HG02973 (cell line): ENCODE measurements around the gene CUX1.

Source experiments
- ATAC-seq: cut with Tn5 transposase; IDR thresholded peaks from one replicate; pipeline ENCODE4 v1.9.1; 2021; ENCODE audit warnings: moderate library complexity; ENCODE audit not compliant: unreplicated experiment

CUX1 gene

GRCh38 chr7:102197599-102197998 is 380.2 kb downstream of the CUX1 start:
- no peak for ATAC-seq

DNA sequence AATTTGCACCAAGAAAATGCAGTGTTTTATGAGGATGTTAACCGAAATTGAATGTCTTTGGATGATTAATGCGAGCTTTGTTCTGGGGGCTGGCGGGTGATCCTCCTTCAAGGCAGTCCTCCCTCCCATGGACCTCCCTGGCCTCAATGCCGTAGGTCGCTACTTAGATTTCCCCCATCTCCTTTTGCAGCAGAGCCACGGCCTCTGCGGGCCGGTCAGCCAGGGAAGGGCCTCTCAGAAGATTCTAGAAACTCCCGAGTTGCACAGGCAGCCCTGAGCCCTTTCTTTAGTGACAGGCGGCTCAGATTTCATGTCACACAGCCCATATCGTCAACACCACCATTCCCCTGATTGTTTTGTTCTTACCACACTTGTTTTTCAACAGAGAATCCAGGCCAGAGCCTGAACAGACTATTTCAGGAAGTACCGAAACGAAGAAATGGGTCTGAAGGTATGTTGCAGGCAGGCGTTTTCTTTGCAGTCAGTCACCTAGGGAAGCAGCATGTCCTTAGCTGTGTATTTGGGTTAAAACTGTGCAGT is 381.1 kb downstream of the CUX1 start:
- ATAC-seq = no peak

DNA sequence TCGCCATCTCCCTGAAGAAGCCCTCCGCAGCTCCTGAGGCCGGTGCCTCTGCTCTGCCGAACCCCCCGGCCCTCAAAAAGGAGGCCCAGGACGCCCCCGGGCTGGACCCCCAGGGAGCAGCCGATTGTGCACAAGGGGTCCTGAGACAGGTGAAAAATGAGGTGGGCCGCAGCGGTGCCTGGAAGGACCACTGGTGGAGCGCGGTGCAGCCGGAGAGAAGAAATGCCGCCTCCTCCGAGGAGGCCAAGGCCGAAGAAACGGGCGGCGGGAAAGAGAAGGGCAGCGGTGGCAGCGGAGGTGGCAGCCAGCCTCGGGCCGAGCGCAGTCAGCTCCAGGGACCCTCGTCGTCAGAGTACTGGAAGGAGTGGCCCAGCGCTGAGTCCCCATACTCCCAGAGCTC is 384.1 kb downstream of the CUX1 start:
- ATAC-seq = no peak

DNA sequence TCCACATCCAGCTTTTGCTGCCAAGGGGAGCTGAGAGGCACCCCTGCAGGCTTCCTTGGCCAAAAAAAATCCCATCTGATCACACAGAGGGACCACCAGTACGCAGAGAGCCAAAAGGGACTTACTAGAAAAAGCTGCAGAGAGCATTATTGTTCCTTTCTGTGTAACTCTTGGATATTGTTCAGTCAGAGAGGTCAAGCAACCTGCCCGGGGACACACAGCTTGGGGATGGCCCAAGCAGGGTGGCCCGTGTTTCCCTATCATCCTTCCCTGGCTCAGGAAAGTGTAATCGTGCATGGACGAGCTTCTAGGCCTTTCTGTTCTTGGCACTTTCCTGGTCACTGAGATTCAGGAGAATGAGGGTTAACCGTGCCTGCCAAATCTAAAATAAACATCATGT is 385.1 kb downstream of the CUX1 start:
- no peak for ATAC-seq

GRCh38 chr7:102203218-102203617 is 385.8 kb downstream of the CUX1 start:
- no peak for ATAC-seq

- no peak for ATAC-seq
These were observed 386.8 kb downstream of the CUX1 start for GRCh38 chr7:102204212-102204611.

DNA sequence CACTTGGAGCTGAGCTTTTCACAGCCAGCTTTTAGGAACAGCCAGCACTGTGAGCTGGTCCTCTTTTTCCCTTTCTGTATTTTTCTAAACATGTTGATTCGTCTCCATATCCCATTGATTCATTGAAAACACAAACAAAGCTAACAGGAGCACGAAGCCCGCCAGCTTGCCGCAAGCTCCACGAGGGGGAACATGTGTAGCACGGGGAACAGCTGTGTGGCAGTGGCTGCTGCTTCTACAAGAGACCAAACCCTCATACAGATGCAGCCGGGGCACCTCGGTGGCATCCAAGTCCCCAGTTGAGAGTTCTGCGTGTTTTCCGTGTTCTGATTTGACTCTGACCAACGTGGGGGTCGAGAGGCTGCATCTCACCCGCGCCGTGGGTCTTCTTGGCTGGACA is 388.5 kb downstream of the CUX1 start:
- ATAC-seq = no peak

DNA sequence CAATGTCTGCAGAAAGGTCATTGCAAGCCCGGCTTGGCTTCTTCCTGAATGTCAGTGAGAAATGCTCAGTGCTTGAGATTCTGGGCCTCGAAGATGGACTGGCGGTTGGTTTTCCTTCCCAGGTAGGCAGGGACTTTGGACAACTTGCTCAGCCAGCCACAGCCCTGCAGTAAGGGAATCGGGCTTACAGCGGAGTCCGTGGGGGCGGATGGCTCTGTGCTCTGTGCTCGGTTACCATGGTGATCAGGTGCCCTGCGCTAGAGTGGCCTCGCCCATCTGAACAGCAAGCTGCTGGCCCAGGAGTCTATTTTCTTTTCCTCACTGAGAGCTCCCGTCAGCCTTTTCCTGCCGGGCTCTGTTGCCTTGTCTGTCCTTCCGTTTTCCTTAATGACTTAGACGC is 391.4 kb downstream of the CUX1 start:
- ATAC-seq = no peak

DNA sequence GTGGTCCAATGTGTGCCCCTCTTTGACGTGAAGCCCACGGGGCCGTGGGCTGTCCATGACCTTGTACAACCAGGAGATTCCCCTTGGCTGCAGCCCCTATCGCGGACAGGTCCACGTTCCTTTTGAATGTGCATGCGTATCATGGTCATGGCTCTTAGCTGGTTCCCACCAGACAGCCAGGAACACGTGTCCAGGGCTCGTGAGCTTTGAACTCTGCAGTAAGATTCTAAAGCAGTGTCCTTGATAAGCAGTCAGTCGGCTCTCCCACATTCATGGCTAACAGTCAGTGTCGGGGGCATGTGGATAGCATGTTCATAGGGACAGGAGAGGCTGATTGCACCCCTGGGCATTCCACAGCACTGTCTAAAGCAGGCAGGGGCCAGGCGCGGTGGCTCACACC is 393.4 kb downstream of the CUX1 start:
- ATAC-seq = no peak

GRCh38 chr7:102211590-102212550 is 394.4 kb downstream of the CUX1 start:
- no peak for ATAC-seq

- ATAC-seq = no peak
These were observed 397.1 kb downstream of the CUX1 start for GRCh38 chr7:102214477-102215072.

DNA sequence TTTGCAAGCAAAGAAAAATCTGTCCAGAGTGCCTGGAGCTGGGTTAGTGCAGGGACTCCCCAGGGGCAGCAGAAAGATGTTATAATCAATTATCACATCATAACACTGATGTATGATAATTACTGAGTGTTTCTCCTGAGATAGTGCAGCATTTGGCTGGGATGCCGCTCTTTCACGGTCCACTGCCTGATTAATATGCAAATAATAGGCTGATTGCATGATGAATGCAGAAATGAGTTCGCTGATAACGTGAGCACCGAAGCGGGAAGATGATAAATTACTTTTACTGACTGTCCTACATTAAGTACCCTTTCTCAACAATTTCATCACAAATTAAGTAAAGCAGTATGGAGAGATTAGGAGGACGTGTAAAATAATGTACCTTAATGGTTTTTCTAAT is 397.8 kb downstream of the CUX1 start:
- no peak for ATAC-seq

DNA sequence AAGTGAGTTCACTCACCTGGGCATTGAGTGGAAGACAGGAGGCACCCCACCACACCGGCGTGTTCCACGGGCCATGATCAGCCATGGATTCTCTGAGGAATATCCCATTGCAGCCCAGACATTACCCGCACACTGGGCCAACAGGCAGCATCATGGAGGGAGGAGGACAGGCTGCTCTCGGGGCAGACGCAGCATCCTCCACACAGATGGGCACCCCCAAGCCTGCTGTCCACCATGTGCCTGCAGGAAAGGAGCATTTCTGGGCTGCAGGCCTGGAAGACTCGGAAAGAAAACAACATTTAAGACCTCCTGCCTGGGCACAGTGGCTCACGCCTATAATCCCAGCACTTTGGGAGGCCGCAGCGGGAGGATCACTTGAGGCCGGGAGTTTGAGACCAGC is 398.3 kb downstream of the CUX1 start:
- ATAC-seq = no peak

DNA sequence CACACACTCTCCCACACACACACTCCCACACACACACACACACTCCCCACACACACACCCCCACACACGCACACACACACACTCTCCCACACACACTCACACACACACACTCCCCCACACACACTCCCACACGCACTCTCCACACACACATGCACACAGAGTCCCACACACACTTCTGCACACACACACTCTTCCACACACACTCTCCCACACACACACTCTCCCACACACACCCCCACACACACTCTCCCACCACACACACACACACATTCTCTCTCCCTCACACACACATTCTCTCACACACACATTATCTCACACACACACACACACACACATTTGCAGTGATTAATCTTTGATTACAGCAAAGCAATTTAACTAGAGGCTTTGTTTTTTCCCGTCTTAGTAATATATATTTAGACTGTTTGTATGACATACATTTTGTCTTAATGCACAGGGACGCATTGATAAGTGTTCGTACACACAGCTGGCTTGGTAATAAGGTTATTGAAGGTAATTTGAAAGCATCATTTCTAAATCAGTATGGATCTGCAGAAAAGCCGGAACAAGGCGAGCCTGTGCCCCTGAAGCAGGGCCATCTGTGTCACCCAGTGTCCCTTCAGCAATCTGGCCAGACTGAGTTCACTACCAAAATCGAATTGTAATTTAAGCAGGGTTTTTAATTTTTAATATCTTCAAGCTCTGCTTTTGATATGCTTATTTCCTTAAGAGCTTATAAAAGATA is 399.3 kb downstream of the CUX1 start:
- no peak for ATAC-seq

- no peak for ATAC-seq
These were observed 402.9 kb downstream of the CUX1 start for GRCh38 chr7:102220229-102220850.

- no peak for ATAC-seq
These were observed 403.8 kb downstream of the CUX1 start for GRCh38 chr7:102220960-102221800.

DNA sequence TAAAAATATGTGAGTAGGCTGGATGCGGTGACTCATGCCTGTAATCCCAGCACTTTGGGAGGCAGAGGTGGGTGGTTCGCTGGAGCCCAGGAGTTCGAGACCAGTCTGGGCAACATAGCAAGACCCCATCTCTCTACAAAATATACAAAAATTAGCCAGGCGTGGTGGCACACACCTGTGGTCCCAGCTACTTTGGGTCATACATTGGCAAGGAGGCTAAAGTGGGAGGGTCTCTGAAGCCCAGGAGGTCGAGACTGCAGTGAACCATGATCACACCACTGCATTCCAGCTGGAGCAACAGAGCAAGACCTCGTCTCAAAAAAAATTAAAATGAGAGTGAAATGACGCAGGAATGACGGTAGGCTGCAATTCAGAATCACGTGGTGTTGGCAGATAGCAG is 404.5 kb downstream of the CUX1 start:
- ATAC-seq = no peak

- ATAC-seq = no peak
These were observed 405.0 kb downstream of the CUX1 start for GRCh38 chr7:102222445-102222844.

- ATAC-seq = no peak
These were observed 405.8 kb downstream of the CUX1 start for GRCh38 chr7:102223184-102223583.

GRCh38 chr7:102225025-102225424 is 407.6 kb downstream of the CUX1 start:
- ATAC-seq = no peak
